Measurements from ENCODE around the gene ATG16L1.

ATG16L1 gene

GRCh38 chr2:233251306-233252116 lies at the start of gene ATG16L1:
Gene ATG16L1, plus strand, starts transcription at chr2:233251673. Its CDS starts 155 bp downstream, at chr2:233251828.
- Histone ChIP-seq H3K27me3 (no peaks in the 10 kb centered on the region), H3K27ac (peak within 1 kb of the TSS; percentile 81), H3K9me3 (no peaks in the 10 kb centered on the region), H4K20me1 (peaks cover 50% of the 10 kb centered on the region), H3K4me3 (peak within 1 kb of the TSS; percentile 95), H3K4me1 (peaks cover 18% of the 10 kb centered on the region), H3K4me2 (peak within 1 kb of the TSS; percentile 96), H3K9ac (peak within 1 kb of the TSS; percentile 89), H3K36me3 (peaks cover 34% of the 10 kb centered on the region)
- no peak for TF ChIP-seq Cebpa-rat (IDR thresholded peaks at IDR 0.05)

GRCh38 chr2:233202531-233202944 lies 48.9 kb upstream of the ATG16L1 start:
- peaks cover 97% of the 10 kb centered on the region for H3K36me3 ChIP-seq
- peak overlapping the region; percentile 75 for H3K4me2 ChIP-seq
- no peak for TF ChIP-seq Cebpa-rat (IDR thresholded peaks at IDR 0.05)
- no peak overlapping the region for H3K9ac ChIP-seq
- H3K4me3 ChIP-seq, result 0 out of 2 replicates have a peak overlapping the region, but pooled peaks have one; percentile 12
- peaks cover 51% of the 10 kb centered on the region for H3K4me1 ChIP-seq
- peaks cover 10% of the 10 kb centered on the region; the same call in 1 of the 2 replicates for H3K9me3 ChIP-seq
- peaks cover 58% of the 10 kb centered on the region for H4K20me1 ChIP-seq
- no peaks in the 10 kb centered on the region for H3K27me3 ChIP-seq
- peak overlapping the region; percentile 44; the same call in 1 of the 2 replicates for H3K27ac ChIP-seq

GRCh38 chr2:233203060-233203459 lies 48.4 kb upstream of the ATG16L1 start:
- H3K4me1 ChIP-seq, result peaks cover 57% of the 10 kb centered on the region
- no peak overlapping the region for H3K9ac ChIP-seq
- H3K27ac ChIP-seq, result peak overlapping the region; percentile 44; the same call in 1 of the 2 replicates

GRCh38 chr2:233204286-233204936 lies 47.1 kb upstream of the ATG16L1 start:
- Histone ChIP-seq H3K27me3 (no peaks in the 10 kb centered on the region), H3K9ac (no peak overlapping the region), H3K4me1 (peaks cover 68% of the 10 kb centered on the region), H3K36me3 (peaks cover 96% of the 10 kb centered on the region), H3K27ac (no peak overlapping the region), H3K4me3 (no peak overlapping the region), H3K4me2 (no peak overlapping the region), H4K20me1 (peaks cover 74% of the 10 kb centered on the region), H3K9me3 (peaks cover 10% of the 10 kb centered on the region; the same call in 1 of the 2 replicates)
- TF ChIP-seq Cebpa-rat (IDR thresholded peaks at IDR 0.05), result no peak

More at GRCh38 chr2:233203060-233203459, 48.4 kb upstream of the ATG16L1 start:
- H3K4me2 ChIP-seq, result peak overlapping the region; percentile 75; the same call in 1 of the 2 replicates
- peaks cover 10% of the 10 kb centered on the region; the same call in 1 of the 2 replicates for H3K9me3 ChIP-seq
- H4K20me1 ChIP-seq, result peaks cover 63% of the 10 kb centered on the region
- H3K4me3 ChIP-seq, result 0 out of 2 replicates have a peak overlapping the region, but pooled peaks have one; percentile 12
- TF ChIP-seq Cebpa-rat (IDR thresholded peaks at IDR 0.05), result no peak
- no peaks in the 10 kb centered on the region for H3K27me3 ChIP-seq
- H3K36me3 ChIP-seq, result peaks cover 97% of the 10 kb centered on the region

- no peak for TF ChIP-seq Cebpa-rat (IDR thresholded peaks at IDR 0.05)
- H3K36me3 ChIP-seq, result peaks cover 75% of the 10 kb centered on the region
- H3K27ac ChIP-seq, result peak overlapping the region; percentile 59
- peaks cover 41% of the 10 kb centered on the region for H4K20me1 ChIP-seq
- no peak overlapping the region for H3K4me3 ChIP-seq
- peaks cover 28% of the 10 kb centered on the region for H3K4me1 ChIP-seq
- H3K27me3 ChIP-seq, result no peaks in the 10 kb centered on the region
- no peak overlapping the region for H3K9ac ChIP-seq
- H3K9me3 ChIP-seq, result 0 out of 2 replicates have a peak, but pooled peaks cover under 1% of the 10 kb centered on the region
- H3K4me2 ChIP-seq, result peak overlapping the region; percentile 36
Measured at GRCh38 chr2:233208382-233209116, 42.9 kb upstream of the ATG16L1 start.

GRCh38 chr2:233209117-233209532 lies 42.3 kb upstream of the ATG16L1 start:
- H3K27ac ChIP-seq, result no peak overlapping the region
- TF ChIP-seq Cebpa-rat (IDR thresholded peaks at IDR 0.05), result no peak
- no peaks in the 10 kb centered on the region for H3K9me3 ChIP-seq
- H3K4me1 ChIP-seq, result peaks cover 26% of the 10 kb centered on the region
- no peak overlapping the region for H3K4me2 ChIP-seq
- no peaks in the 10 kb centered on the region for H3K27me3 ChIP-seq
- no peak overlapping the region for H3K9ac ChIP-seq
- no peak overlapping the region for H3K4me3 ChIP-seq
- peaks cover 69% of the 10 kb centered on the region for H3K36me3 ChIP-seq
- H4K20me1 ChIP-seq, result peaks cover 35% of the 10 kb centered on the region

GRCh38 chr2:233209533-233210171 lies 41.8 kb upstream of the ATG16L1 start:
- peaks cover 64% of the 10 kb centered on the region for H3K36me3 ChIP-seq
- no peak for TF ChIP-seq Cebpa-rat (IDR thresholded peaks at IDR 0.05)
- peaks cover 30% of the 10 kb centered on the region for H4K20me1 ChIP-seq
- no peaks in the 10 kb centered on the region for H3K27me3 ChIP-seq
- H3K4me3 ChIP-seq, result no peak overlapping the region
- no peak overlapping the region for H3K9ac ChIP-seq
- no peak overlapping the region for H3K27ac ChIP-seq
- no peaks in the 10 kb centered on the region for H3K9me3 ChIP-seq
- H3K4me2 ChIP-seq, result no peak overlapping the region
- H3K4me1 ChIP-seq, result peaks cover 26% of the 10 kb centered on the region

- H3K9me3 ChIP-seq, result no peaks in the 10 kb centered on the region
- no peak overlapping the region for H3K27ac ChIP-seq
- H3K4me1 ChIP-seq, result peaks cover 26% of the 10 kb centered on the region
- TF ChIP-seq Cebpa-rat (IDR thresholded peaks at IDR 0.05), result no peak
- peaks cover 58% of the 10 kb centered on the region for H3K36me3 ChIP-seq
- H3K4me2 ChIP-seq, result no peak overlapping the region
- no peak overlapping the region for H3K9ac ChIP-seq
- H3K4me3 ChIP-seq, result no peak overlapping the region
- H3K27me3 ChIP-seq, result no peaks in the 10 kb centered on the region
- H4K20me1 ChIP-seq, result peaks cover 30% of the 10 kb centered on the region
Measured at GRCh38 chr2:233210281-233210680, 41.2 kb upstream of the ATG16L1 start.
